ENCODE data around the gene RHOV.
A peak's percentile ranks its signal among the peaks of the same experiment; 100 is the strongest.

DNA sequence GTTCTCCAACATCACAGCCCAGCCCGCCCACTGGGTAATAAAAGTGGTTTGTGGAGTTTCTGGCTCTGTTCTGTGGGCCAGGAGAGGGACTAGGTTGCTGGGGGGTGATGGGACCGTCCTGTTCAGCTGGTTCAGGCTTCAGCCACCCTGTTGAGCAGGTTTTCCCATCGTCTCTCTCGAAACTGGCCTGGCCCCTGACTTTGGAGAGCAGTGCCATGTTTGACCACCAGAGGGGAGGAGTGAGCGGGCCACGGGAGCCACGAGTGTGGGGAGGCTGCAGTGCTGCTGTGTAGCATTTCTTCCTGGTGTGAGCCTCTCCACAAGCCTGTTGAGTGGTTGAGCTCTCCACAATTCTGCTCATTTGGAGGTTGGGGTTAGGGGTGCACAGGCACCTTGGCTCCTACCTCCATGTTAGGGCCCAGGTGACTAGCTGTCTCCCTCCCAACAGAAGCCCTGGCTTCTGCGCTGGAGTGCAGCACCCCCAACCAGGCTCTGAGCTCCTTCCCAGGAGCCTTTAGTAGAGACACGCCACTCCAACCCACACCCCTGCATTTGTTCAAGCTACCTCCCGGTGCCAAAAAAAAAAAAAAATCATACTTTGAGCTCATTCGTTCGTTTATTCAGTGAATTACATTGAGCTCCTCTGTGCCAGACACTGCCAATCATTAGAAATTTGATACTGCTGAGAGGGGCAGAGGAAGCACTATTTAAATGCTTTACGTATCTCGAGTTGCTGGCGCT lies 16.3 kb downstream of the RHOV start:
- peak; percentile 87 for TF ChIP-seq CTCF (conservative IDR thresholded peaks at IDR 0.05)
- no peak for TF ChIP-seq EZH2 (IDR thresholded peaks at IDR 0.05; ENCODE audit: low read depth)

Data from PC-9 (cell line).